Peyer's patch (tissue), 4 donors: ENCODE measurements around the gene ZBTB49.

Source experiments
- POLR2A ChIP-seq, 2 donors: fragments of 450-650 bp; IDR thresholded peaks; one replicate each; pipeline ENCODE4 v1.5.1; 2017; ENCODE audit warnings: antibody characterized with exemption in 2 of 2, mild to moderate bottlenecking in 2 of 2, moderate library complexity in 2 of 2
- TF ChIP-seq, protein P1 (sequence below), 6 experiments: fragments of 450-650 bp in 4 of 6; fragments of 200-600 bp in 2 of 6; sonication (generic) in 1 of 6; IDR thresholded peaks; one replicate each; pipeline ENCODE4 v1.5.1; 2017 to 2019; ENCODE audit warnings: antibody characterized with exemption in 6 of 6, mild to moderate bottlenecking in 3 of 6, moderate library complexity in 1 of 6

DNA sequence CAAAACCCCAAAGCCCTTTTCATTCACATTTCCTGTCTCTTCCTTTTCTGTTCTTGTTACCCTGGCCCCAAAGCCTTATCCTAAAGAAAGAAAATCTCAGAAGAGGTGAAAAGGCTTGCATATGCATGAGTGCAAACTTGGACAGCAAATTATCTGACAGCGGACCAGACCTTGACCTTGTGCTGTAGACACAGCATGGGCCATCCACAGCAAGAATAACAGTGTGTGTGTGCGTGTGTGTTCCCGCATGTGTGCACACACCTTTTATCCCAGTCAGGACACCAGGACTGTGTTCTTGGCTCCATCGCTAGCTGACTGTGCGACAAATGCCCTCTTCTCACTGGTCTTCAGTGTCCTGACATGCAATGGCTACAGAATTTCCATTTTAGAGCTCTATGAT lies 35.3 kb downstream of the ZBTB49 start:
- TF ChIP-seq, protein P1, sequence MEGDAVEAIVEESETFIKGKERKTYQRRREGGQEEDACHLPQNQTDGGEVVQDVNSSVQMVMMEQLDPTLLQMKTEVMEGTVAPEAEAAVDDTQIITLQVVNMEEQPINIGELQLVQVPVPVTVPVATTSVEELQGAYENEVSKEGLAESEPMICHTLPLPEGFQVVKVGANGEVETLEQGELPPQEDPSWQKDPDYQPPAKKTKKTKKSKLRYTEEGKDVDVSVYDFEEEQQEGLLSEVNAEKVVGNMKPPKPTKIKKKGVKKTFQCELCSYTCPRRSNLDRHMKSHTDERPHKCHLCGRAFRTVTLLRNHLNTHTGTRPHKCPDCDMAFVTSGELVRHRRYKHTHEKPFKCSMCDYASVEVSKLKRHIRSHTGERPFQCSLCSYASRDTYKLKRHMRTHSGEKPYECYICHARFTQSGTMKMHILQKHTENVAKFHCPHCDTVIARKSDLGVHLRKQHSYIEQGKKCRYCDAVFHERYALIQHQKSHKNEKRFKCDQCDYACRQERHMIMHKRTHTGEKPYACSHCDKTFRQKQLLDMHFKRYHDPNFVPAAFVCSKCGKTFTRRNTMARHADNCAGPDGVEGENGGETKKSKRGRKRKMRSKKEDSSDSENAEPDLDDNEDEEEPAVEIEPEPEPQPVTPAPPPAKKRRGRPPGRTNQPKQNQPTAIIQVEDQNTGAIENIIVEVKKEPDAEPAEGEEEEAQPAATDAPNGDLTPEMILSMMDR (IDR thresholded peaks at IDR 0.05) = no peak
- no peak for TF ChIP-seq POLR2A (IDR thresholded peaks at IDR 0.05)
